ENCODE measurements around the gene PLTP. TPM values are rescaled to one million over a fixed set of nuclear protein-coding genes. Genes with fewer than 3 reads are reported as not detected.

The PLTP gene
- total RNA-seq, 1 donor from 2014 or later = 292 TPM

DNA sequence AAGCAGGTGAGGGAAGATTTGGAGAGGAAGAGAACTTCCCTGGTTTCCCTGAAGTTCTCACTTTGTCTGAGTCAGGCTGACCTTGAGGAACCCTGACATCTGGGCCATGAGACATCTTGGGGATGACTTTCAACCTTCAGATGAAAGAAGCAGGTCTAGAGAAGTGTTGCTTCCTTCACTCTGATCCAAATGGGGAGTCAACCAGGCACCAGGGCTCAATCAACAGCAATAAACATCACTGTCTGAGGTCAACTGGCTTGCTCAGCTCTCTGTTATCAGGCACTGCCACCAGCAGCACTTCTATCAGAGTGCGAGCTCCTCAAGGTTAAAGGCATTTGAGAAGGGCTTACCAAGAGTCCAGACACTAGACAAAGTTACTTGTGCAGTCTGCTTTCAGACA lies 61.0 kb downstream of the PLTP start:
- H3K27me3 ChIP-seq = no peaks in the 10 kb centered on the region
- H3K36me3 ChIP-seq = peaks cover 0 to 47% of the 10 kb centered on the region in 2 donors
- no peaks in the 10 kb centered on the region for H3K9me3 ChIP-seq
- H3K4me3 ChIP-seq = no peak overlapping the region
- H3K27ac ChIP-seq = no peak overlapping the region
- intact Hi-C loops (cut with DNase I) = no loop called here
- TF ChIP-seq POLR2AphosphoS5 (IDR thresholded peaks at IDR 0.05; ENCODE audit: insufficient read depth in 1 of 2, low read depth in 1 of 2) (no peak), POLR2A (IDR thresholded peaks at IDR 0.05) (no peak)
- TF ChIP-seq, protein P1, sequence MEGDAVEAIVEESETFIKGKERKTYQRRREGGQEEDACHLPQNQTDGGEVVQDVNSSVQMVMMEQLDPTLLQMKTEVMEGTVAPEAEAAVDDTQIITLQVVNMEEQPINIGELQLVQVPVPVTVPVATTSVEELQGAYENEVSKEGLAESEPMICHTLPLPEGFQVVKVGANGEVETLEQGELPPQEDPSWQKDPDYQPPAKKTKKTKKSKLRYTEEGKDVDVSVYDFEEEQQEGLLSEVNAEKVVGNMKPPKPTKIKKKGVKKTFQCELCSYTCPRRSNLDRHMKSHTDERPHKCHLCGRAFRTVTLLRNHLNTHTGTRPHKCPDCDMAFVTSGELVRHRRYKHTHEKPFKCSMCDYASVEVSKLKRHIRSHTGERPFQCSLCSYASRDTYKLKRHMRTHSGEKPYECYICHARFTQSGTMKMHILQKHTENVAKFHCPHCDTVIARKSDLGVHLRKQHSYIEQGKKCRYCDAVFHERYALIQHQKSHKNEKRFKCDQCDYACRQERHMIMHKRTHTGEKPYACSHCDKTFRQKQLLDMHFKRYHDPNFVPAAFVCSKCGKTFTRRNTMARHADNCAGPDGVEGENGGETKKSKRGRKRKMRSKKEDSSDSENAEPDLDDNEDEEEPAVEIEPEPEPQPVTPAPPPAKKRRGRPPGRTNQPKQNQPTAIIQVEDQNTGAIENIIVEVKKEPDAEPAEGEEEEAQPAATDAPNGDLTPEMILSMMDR (IDR thresholded peaks at IDR 0.05) = no peak
- no peak for DNase-seq (ENCODE audit: extremely low spot score in 2 of 2)
- H3K4me1 ChIP-seq = peaks cover 23% of the 10 kb centered on the region

DNA sequence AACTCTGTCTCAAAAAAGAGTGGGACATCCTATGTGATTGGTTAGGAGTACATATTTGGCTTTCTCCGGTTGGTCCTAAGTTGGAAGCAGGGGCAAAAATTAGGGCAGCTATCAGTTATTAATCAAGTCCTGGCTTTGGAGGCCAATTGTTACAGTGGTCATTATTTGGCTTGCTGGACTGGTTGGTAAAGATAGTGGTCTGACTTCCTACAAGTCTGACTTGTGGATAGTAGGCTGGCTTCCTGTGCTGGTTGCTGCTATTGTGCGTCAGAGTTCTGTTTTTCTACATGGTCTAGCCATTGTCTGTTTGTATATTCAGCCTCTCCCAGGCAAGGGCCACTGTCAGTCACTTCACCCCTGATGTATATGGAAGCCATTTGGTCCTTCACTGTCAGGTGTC lies 61.7 kb downstream of the PLTP start:
- Histone ChIP-seq H3K36me3 (peaks cover 0 to 48% of the 10 kb centered on the region in 2 donors), H3K27ac (no peak overlapping the region), H3K27me3 (no peaks in the 10 kb centered on the region), H3K4me3 (no peak overlapping the region), H3K9me3 (no peaks in the 10 kb centered on the region), H3K4me1 (peaks cover 16% of the 10 kb centered on the region)
- DNase-seq (ENCODE audit: extremely low spot score in 2 of 2) = no peak
- intact Hi-C loops (cut with DNase I) = no loop called here
- TF ChIP-seq POLR2A (IDR thresholded peaks at IDR 0.05) (no peak), POLR2AphosphoS5 (IDR thresholded peaks at IDR 0.05; ENCODE audit: insufficient read depth in 1 of 2, low read depth in 1 of 2) (no peak)
- TF ChIP-seq, protein P1 (IDR thresholded peaks at IDR 0.05) = no peak

DNA sequence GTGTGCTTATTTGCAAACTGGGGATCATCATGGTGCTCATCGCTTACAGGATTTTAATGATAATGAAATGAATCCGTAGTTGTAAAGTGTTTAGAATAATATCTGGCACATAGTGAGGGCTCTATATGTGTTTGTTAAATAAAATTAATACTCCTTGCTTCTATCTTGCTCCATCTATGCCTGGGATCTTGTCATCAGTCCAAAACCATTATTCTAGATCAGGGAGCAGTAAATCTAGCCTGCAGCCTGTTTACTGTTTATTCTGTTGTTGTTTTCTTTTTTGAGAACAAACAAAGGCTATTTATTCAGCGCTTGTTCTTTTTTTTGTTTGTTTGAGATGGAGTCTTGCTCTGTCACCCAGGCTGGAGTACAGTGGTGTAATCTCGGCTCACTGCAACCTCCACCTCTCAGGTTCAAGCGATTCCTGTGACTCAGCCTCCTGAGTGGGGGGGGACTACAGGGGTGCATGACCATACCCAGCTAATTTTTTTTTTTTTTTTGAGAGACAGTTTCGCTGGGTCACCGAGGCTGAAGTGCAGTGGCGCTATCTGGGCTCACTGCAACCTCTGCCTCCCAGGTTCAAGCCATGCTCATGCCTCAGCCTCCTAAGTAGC lies 62.9 kb downstream of the PLTP start:
- peaks cover 0 to 54% of the 10 kb centered on the region in 2 donors for H3K36me3 ChIP-seq
- intact Hi-C loops (cut with DNase I) = no loop called here
- peaks cover 7% of the 10 kb centered on the region for H3K4me1 ChIP-seq
- H3K27ac ChIP-seq = no peak overlapping the region
- H3K4me3 ChIP-seq = no peak overlapping the region
- no peaks in the 10 kb centered on the region for H3K27me3 ChIP-seq
- TF ChIP-seq POLR2A (IDR thresholded peaks at IDR 0.05) (no peak), POLR2AphosphoS5 (IDR thresholded peaks at IDR 0.05; ENCODE audit: insufficient read depth in 1 of 2, low read depth in 1 of 2) (no peak)
- TF ChIP-seq, protein P1 (IDR thresholded peaks at IDR 0.05) = no peak
- no peaks in the 10 kb centered on the region for H3K9me3 ChIP-seq
- DNase-seq (ENCODE audit: extremely low spot score in 2 of 2) = no peak

Other genes with a start within 250 kb of the PLTP start
- not detected for gene WFDC11, start 241.9 kb downstream of the PLTP start, total RNA-seq
- not detected for gene WFDC13, start 210.1 kb downstream of the PLTP start, total RNA-seq
- not detected for gene WFDC10B, start 207.1 kb downstream of the PLTP start, total RNA-seq
- gene SPINT4, start 189.8 kb downstream of the PLTP start, total RNA-seq = not detected
- gene WFDC3, start 120.3 kb downstream of the PLTP start, total RNA-seq = not detected
- gene DNTTIP1, start 120.2 kb downstream of the PLTP start, total RNA-seq = 33.6 TPM
- 7.6 TPM for gene UBE2C, start 99.5 kb downstream of the PLTP start, total RNA-seq
- gene TNNC2, start 84.8 kb downstream of the PLTP start, total RNA-seq = not detected
- 145 TPM for gene SNX21, start 78.4 kb downstream of the PLTP start, total RNA-seq
- gene ACOT8, start 54.8 kb downstream of the PLTP start, total RNA-seq = 50.6 TPM
- gene ZSWIM3, start 54.5 kb downstream of the PLTP start, total RNA-seq = 2.9 TPM
- 4.2 TPM for gene ZSWIM1, start 30.9 kb downstream of the PLTP start, total RNA-seq
- gene SPATA25, start 24.5 kb downstream of the PLTP start, total RNA-seq = 7.1 TPM
- gene NEURL2, start 20.9 kb downstream of the PLTP start, total RNA-seq = 15.2 TPM
- gene CTSA, start 20.8 kb downstream of the PLTP start, total RNA-seq = 114 TPM
- gene PCIF1, start 22.5 kb upstream of the PLTP start, total RNA-seq = 36.6 TPM
- 24.1 TPM for gene ZNF335, start 60.0 kb upstream of the PLTP start, total RNA-seq
- gene MMP9, start 96.8 kb upstream of the PLTP start, total RNA-seq = 1.7 TPM
- not detected for gene SLC12A5, start 117.1 kb upstream of the PLTP start, total RNA-seq
- gene NCOA5, start 177.8 kb upstream of the PLTP start, total RNA-seq = 33.9 TPM
- gene CD40, start 206.2 kb upstream of the PLTP start, total RNA-seq = 24.6 TPM

Measured in vagina (tissue), 2 donors.